HUES6 (cell line): ENCODE data around the gene RNU6-1.

Experiments used
- H3K27ac ChIP-seq: 2 replicates; pipeline ENCODE4 v1.7.0; 2013; ENCODE audit warnings: low read depth, mild to moderate bottlenecking, low read length, inconsistent platforms
- H3K27me3 ChIP-seq: 2 replicates; pipeline ENCODE4 v1.6.1; 2013; ENCODE audit warnings: low read length; ENCODE audit not compliant: control insufficient read depth, insufficient read depth
- H3K36me3 ChIP-seq: 2 replicates; pipeline ENCODE4 v1.6.1; 2013; ENCODE audit warnings: low read length; ENCODE audit not compliant: control insufficient read depth, insufficient read depth
- H3K4me1 ChIP-seq: 2 replicates; pipeline ENCODE4 v1.6.1; 2013; ENCODE audit warnings: low read length; ENCODE audit not compliant: control insufficient read depth, insufficient read depth
- H3K4me3 ChIP-seq: 2 replicates; pipeline ENCODE4 v1.5.1; 2013; ENCODE audit warnings: low read depth, low read length
- H3K9ac ChIP-seq: one replicate; pipeline ENCODE4 v1.6.1; 2013; ENCODE audit warnings: mild to moderate bottlenecking, low read length
- H3K9me3 ChIP-seq: 2 replicates; pipeline ENCODE4 v1.6.1; 2013; ENCODE audit warnings: low read depth, low read length; ENCODE audit not compliant: control insufficient read depth, insufficient read depth

The RNU6-1 gene

GRCh38 chr15:67878712-67879206 lies 38.9 kb upstream of the RNU6-1 start:
- Histone ChIP-seq H3K9me3 (peaks cover 4% of the 10 kb centered on the region; the same call in 1 of the 2 replicates), H3K9ac (no peak overlapping the region), H3K4me1 (peaks cover 15% of the 10 kb centered on the region), H3K27me3 (no peaks in the 10 kb centered on the region), H3K27ac (no peak overlapping the region), H3K4me3 (no peak overlapping the region), H3K36me3 (no peaks in the 10 kb centered on the region)

GRCh38 chr15:67873777-67874176 lies 33.9 kb upstream of the RNU6-1 start:
- H3K9me3 ChIP-seq = peaks cover 26% of the 10 kb centered on the region
- no peak overlapping the region for H3K4me3 ChIP-seq
- H3K36me3 ChIP-seq = no peaks in the 10 kb centered on the region
- no peak overlapping the region for H3K9ac ChIP-seq
- H3K27ac ChIP-seq = no peak overlapping the region
- H3K4me1 ChIP-seq = no peaks in the 10 kb centered on the region
- no peaks in the 10 kb centered on the region for H3K27me3 ChIP-seq

- Histone ChIP-seq H3K9ac (no peak overlapping the region), H3K4me1 (peaks cover 2% of the 10 kb centered on the region), H3K27me3 (no peaks in the 10 kb centered on the region), H3K36me3 (no peaks in the 10 kb centered on the region), H3K27ac (no peak overlapping the region), H3K9me3 (peaks cover 26% of the 10 kb centered on the region), H3K4me3 (no peak overlapping the region)
Observed at GRCh38 chr15:67870868-67871408, 31.1 kb upstream of the RNU6-1 start.

- H3K9me3 ChIP-seq = peaks cover 25% of the 10 kb centered on the region
- no peaks in the 10 kb centered on the region for H3K27me3 ChIP-seq
- no peaks in the 10 kb centered on the region for H3K36me3 ChIP-seq
- H3K4me1 ChIP-seq = peaks cover 9% of the 10 kb centered on the region
- H3K27ac ChIP-seq = no peak overlapping the region
- H3K9ac ChIP-seq = no peak overlapping the region
- H3K4me3 ChIP-seq = no peak overlapping the region
Observed at GRCh38 chr15:67869701-67870100, 29.9 kb upstream of the RNU6-1 start.

- H3K27me3 ChIP-seq = peaks cover 12% of the 10 kb centered on the region; the same call in 1 of the 2 replicates
- H3K4me1 ChIP-seq = peaks cover 20% of the 10 kb centered on the region
- H3K27ac ChIP-seq = no peak overlapping the region
- no peak overlapping the region for H3K9ac ChIP-seq
- no peaks in the 10 kb centered on the region for H3K36me3 ChIP-seq
- H3K4me3 ChIP-seq = no peak overlapping the region
- peaks cover 9% of the 10 kb centered on the region; the same call in 1 of the 2 replicates for H3K9me3 ChIP-seq
Observed at GRCh38 chr15:67865766-67866165, 25.9 kb upstream of the RNU6-1 start.

GRCh38 chr15:67865331-67865730 lies 25.5 kb upstream of the RNU6-1 start:
- Histone ChIP-seq H3K27ac (no peak overlapping the region), H3K36me3 (no peaks in the 10 kb centered on the region), H3K9me3 (peaks cover 7% of the 10 kb centered on the region; the same call in 1 of the 2 replicates), H3K27me3 (peaks cover 12% of the 10 kb centered on the region; the same call in 1 of the 2 replicates), H3K4me1 (peaks cover 20% of the 10 kb centered on the region), H3K9ac (no peak overlapping the region), H3K4me3 (no peak overlapping the region)

- Histone ChIP-seq H3K9me3 (no peaks in the 10 kb centered on the region), H3K27ac (no peak overlapping the region), H3K27me3 (peaks cover 12% of the 10 kb centered on the region; the same call in 1 of the 2 replicates), H3K4me3 (peak overlapping the region; percentile 51), H3K36me3 (no peaks in the 10 kb centered on the region), H3K9ac (peak overlapping the region; percentile 68), H3K4me1 (peaks cover 23% of the 10 kb centered on the region)
Observed at GRCh38 chr15:67863442-67863987, 23.7 kb upstream of the RNU6-1 start.

GRCh38 chr15:67862750-67863441 lies 23.1 kb upstream of the RNU6-1 start:
- Histone ChIP-seq H3K36me3 (no peaks in the 10 kb centered on the region), H3K27me3 (peaks cover 12% of the 10 kb centered on the region; the same call in 1 of the 2 replicates), H3K9ac (no peak overlapping the region), H3K4me1 (peaks cover 26% of the 10 kb centered on the region), H3K4me3 (0 out of 2 replicates have a peak overlapping the region, but pooled peaks have one; percentile 5), H3K9me3 (no peaks in the 10 kb centered on the region), H3K27ac (no peak overlapping the region)

- Histone ChIP-seq H3K4me3 (no peak overlapping the region), H3K36me3 (no peaks in the 10 kb centered on the region), H3K9ac (no peak overlapping the region), H3K27me3 (peaks cover 12% of the 10 kb centered on the region; the same call in 1 of the 2 replicates), H3K27ac (no peak overlapping the region), H3K9me3 (no peaks in the 10 kb centered on the region), H3K4me1 (peaks cover 30% of the 10 kb centered on the region)
Observed at GRCh38 chr15:67861983-67862382, 22.1 kb upstream of the RNU6-1 start.

GRCh38 chr15:67859331-67859946 lies 19.6 kb upstream of the RNU6-1 start:
- Histone ChIP-seq H3K9ac (no peak overlapping the region), H3K4me3 (no peak overlapping the region)

GRCh38 chr15:67857220-67857619 lies 17.4 kb upstream of the RNU6-1 start:
- H3K4me3 ChIP-seq = no peak overlapping the region
- peaks cover 39% of the 10 kb centered on the region for H3K4me1 ChIP-seq

More at GRCh38 chr15:67859331-67859946, 19.6 kb upstream of the RNU6-1 start:
- H3K9me3 ChIP-seq = no peaks in the 10 kb centered on the region
- H3K4me1 ChIP-seq = peaks cover 31% of the 10 kb centered on the region
- H3K36me3 ChIP-seq = no peaks in the 10 kb centered on the region
- no peak overlapping the region for H3K27ac ChIP-seq
- peaks cover 12% of the 10 kb centered on the region; the same call in 1 of the 2 replicates for H3K27me3 ChIP-seq

More at GRCh38 chr15:67857220-67857619, 17.4 kb upstream of the RNU6-1 start:
- Histone ChIP-seq H3K27ac (no peak overlapping the region), H3K9me3 (no peaks in the 10 kb centered on the region), H3K9ac (no peak overlapping the region), H3K36me3 (no peaks in the 10 kb centered on the region), H3K27me3 (no peaks in the 10 kb centered on the region)
